Tibial nerve (tissue), 4 donors: ENCODE data around the gene MAPK10.

Experiments used
- CTCF ChIP-seq, 5 experiments: fragments of 200-600 bp in 3 of 5; fragments of 450-650 bp in 2 of 5; sonication (generic) in 3 of 5; IDR thresholded peaks; one replicate each; pipeline ENCODE4 v1.5.1; 2016 to 2019; ENCODE audit warnings: antibody characterized with exemption in 5 of 5, mild to moderate bottlenecking in 3 of 5, moderate library complexity in 2 of 5
- EP300 ChIP-seq, 2 donors: sonication (generic); formaldehyde crosslinking; IDR thresholded peaks; one replicate each; pipeline ENCODE4 v1.6.1; 2017; ENCODE audit warnings: antibody characterized with exemption in 2 of 2, mild to moderate bottlenecking in 1 of 2
- POLR2A ChIP-seq, 2 donors: fragments of 450-650 bp; IDR thresholded peaks; one replicate each; pipeline ENCODE4 v1.6.1; 2017; ENCODE audit warnings: antibody characterized with exemption in 2 of 2, mild to moderate bottlenecking in 2 of 2, moderate library complexity in 2 of 2

- no peak for TF ChIP-seq CTCF (IDR thresholded peaks at IDR 0.05)
- no peak for TF ChIP-seq EP300 (IDR thresholded peaks at IDR 0.05)
- no peak for TF ChIP-seq POLR2A (IDR thresholded peaks at IDR 0.05)
These were observed 44.3 kb downstream of the MAPK10 start for GRCh38 chr4:86315579-86315978.
